Stromal cell of bone marrow (primary cell): ENCODE data around the gene EXOC8.
"Not testable (repeated sequence)": the region's sequence is repeated elsewhere in the genome, so short reads cannot be mapped to it uniquely, and the experiment has no call there.

Source experiments
- DNase-seq: peaks from one replicate; pipeline ENCODE4 v3.0.0-alpha.2; 2012; ENCODE audit warnings: low read depth

EXOC8 gene

GRCh38 chr1:231351816-231352215 is 14.2 kb upstream of the EXOC8 start:
- no peak for DNase-seq

DNA sequence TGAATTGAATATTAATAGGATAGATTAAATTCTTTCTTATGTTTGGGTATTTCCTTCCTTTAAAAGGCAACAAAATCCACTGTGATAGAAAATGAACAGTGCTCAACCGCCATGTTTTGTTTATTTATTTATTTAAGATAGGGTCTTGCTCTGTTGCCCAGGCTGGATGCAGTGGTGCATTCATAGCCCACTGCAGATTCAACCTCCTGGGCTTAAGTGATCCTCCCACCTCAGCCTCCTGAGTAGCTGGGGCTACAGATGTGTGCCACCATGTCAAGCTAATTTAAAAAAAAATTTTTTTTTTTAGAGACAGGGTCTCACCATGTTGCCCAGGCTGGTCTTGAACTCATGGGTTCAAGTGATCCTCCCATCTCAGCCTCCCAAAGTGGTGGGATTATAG is 11.2 kb upstream of the EXOC8 start:
- not testable (repeated sequence) for DNase-seq

DNA sequence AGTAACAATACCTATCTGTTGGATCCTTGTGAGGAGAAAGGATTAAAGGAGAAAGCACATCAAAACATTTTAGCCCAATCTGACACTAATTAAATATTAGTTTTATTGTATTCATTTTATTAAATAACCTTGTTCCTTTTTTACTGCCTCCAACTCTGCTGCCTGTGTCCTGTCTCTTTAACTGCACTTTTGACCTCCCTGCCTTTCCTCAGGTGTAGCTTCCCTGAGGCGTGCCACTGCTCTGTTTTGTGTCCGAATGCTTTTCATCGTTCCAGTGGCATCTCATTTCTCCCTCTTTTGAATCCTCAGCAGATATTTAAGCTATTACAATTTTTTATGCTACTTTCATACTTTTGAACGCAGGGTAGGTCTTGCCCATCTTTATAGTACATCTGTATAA is 10.8 kb upstream of the EXOC8 start:
- no peak for DNase-seq

DNA sequence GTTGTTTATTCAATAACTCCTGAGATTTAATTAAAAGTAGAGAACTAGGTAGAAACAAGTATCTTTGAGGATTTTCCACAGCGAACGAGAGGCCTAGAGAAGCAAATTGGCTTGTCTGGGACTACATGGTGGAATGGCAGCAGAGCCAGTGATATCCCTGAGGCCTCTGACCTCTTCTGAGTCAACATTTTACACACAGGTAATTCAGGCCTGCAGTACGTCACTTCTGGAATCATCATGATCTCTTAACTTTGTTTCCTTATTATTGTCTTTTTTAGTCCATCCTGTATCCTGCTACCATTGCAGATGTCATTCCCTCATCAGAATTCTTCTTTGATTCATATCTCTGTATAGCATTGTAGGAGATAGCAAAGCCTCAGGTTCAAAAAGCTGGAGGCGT is 10.3 kb upstream of the EXOC8 start:
- DNase-seq, result no peak

DNA sequence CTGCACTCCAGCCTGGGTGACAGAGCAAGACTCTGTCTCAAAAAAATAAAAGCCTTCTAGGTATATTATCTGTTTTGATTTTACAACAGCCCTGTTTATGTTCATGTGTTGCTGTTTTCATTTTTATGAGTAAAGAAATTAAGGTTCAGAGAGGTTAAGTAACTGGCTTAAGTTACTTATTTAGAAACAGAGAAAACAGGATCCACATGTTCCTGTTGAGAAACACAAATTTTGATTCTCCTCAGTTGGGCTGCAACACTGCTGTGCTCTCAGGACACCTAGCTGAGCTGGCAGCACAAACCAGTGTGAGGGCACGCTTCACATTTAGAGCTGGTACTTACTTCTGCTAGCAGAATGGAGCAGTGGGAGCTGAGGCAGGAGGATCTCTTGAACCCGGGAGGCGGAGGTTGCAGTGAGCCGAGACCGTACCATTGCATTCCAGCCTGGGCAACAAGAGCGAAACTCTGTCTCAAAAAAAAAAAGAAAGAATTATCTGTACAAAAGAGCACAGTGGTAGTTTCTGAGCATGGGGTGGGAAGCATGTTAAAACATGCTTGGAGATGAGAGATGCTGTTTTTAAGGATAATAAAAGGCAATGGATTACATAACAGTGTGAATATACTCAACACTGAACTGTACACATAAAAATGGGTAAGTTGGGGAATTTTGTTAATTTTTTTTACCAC is 2.8 kb upstream of the EXOC8 start:
- DNase-seq, result no peak

GRCh38 chr1:231338270-231339128 is 847 bp upstream of the EXOC8 start, which contains the start of gene SPRTN:
TSS of gene SPRTN (plus strand) at chr1:231338293. CDS start at chr1:231338384, 91 bp downstream.
- DNase-seq, result no peak

- no peak for DNase-seq
Measured at GRCh38 chr1:231337043-231337471, 595 bp downstream of the EXOC8 start.

DNA sequence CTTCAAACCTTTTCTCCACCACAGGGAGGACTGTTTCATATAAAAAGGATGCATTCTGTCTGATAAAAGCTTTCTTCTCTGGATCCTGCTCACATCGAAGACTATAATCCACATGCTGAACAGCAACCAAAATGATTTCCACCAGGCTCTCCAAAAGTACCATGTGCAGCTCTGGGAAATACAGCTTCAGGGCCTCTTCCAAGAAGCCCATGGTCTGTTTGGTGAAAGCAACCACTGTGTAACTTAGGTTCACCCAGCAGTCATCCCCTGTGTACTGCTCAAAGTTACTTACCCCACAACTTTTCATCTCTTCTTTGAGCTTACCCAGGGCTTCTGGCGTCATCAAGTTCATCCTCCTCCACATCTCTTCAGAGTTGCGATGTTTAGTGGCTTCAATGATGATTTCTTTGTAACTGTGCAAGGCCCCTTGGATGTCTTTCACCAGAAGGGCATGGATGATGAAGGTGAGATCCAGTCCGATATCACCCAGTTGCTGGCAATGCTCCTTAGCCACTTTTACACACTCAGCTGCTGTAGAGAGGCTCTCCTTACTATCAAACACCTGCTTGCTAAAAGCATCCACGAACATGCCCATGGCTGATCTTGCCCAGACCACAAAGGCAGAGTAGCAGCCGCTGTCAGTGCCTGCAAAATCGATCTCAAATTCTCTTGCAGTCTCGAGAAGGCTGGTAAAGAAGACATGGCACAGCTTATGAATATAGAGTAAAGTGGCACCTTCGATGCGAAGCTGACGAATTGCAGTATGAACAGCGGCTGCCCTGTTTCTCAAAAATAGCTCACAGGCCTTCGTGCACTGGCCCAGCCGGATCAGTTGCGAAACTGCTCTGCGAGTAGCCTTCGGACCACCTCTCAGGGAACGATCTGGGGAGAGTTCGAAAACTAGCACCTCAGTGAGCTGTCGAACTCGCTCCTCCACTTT is 1.7 kb downstream of the EXOC8 start:
- no peak for DNase-seq

GRCh38 chr1:231334952-231335351 is 2.7 kb downstream of the EXOC8 start:
- no peak for DNase-seq

GRCh38 chr1:231334079-231334666 is 3.5 kb downstream of the EXOC8 start:
- DNase-seq, result no peak

GRCh38 chr1:231332761-231333160 is 4.9 kb downstream of the EXOC8 start:
- DNase-seq, result no peak

DNA sequence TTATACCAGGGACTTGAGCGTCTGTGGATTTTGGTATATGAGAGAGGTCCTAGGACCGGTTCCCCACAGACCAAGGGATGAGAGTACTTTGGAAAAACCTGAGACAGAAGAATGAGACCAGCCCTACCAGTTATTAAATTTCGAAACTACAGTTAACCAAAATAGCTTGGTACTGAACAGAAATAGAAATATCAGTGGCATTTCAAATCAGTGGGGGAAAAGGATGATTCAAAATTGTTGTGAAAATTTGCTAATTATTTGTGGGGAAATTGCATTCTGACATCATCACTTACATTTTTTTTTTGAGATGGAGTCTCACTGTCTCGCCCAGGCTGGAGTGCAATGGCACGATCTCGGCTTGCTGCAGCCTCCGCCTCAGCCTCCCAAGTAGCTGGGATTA is 8.2 kb downstream of the EXOC8 start:
- DNase-seq, result no peak

DNA sequence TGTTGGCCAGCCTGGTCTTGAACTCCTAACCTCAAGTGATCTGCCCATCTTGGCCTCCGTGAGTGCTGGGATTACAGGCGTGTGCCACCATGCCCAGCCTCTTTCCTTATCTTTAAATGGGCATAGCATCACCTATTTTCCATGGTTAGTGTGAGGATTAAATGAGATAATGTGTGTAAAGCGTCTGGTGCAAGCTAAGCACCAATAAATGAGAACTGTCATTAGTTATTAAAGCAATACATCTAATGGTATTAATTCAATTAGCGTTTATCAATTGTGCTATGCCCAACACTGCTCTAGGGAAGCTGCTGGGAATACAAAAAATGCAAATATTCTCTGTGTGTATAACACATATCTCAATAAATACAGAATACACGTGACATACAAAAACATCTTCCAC is 10.0 kb downstream of the EXOC8 start:
- no peak for DNase-seq

GRCh38 chr1:231326248-231326647 is 11.4 kb downstream of the EXOC8 start:
- DNase-seq, result no peak

- DNase-seq, result no peak
Measured at GRCh38 chr1:231324660-231325059, 13.0 kb downstream of the EXOC8 start.

GRCh38 chr1:231322880-231323530 is 14.6 kb downstream of the EXOC8 start:
- DNase-seq, result no peak

DNA sequence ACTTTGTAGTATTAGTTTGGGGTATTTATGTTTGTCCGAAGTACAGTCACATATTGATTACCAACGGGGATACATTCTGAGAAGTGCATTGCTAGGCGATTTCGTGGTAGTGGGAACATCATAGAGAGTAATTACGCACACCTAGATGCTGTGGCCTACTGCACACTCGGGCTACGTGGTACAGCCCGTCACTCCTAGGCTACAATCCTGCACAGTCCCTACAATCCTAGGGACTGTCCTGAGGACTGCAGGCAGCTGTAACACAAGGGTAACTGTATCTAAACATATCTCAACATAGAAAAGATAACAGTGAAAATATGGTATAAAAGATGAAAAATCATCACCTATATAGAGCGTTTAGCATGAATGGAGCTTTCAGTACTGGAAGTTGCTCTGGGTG is 18.6 kb downstream of the EXOC8 start:
- DNase-seq, result no peak

GRCh38 chr1:231318568-231318967 is 19.1 kb downstream of the EXOC8 start:
- DNase-seq, result no peak

GRCh38 chr1:231318015-231318355 is 19.7 kb downstream of the EXOC8 start:
- DNase-seq, result no peak

DNA sequence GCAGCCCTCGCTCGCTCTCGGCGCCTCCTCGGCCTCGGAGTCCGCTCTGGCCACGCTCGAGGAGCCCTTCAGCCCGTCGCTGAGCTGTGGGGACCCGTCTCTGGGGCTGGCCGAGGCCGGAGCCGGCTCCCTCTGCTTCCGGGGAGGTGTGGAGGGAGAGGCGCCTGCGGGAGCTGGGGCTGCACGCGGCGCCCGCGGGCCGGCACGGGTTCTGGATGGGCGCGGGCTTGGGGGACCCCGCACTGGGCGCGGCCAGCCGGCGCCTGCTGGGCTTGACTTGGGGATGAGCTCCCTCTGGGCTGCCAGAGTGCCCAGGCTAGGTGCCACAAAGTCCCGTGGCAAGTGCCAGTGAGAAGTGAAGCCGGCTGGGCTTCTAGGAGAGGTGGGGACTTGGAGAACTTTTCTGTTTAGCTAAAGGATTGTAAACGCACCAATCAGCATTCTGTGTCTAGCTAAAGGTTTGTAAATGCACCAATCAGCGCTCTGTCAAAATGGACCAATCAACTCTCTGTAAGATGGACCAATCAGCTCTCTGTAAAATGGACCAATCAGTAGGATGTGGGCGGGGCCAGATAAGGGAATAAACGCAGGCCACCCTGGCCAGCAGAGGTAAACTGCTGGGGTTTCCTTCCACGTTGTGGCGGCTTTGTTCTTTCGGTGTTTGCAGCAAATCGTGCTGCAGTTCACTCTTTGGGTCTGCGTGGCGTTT is 20.2 kb downstream of the EXOC8 start:
- no peak for DNase-seq

DNA sequence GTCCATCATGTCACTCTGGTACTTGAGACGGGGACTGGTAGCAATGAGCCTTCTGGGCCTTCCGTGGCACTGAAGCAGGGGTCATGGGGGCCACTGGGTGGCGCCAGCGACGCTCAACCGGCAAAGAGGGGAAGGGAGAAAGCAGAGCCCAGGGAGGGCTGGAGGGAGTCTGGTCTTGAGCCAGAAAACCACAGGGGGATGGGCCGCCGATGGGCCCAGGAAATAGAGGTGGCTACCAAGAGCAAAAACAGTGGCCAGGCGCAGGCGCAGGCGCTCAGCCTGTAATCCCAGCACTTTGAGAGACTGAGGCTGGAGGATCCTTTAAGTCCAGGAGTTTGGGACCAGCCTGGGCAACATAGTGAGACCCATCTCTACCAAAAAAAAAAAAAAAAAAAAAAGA is 21.8 kb downstream of the EXOC8 start:
- DNase-seq, result no peak
